ENCODE measurements around the gene DNAH3. TPM values are rescaled to one million over a fixed set of nuclear protein-coding genes. Genes with fewer than 3 reads are reported as not detected.

Gene DNAH3
- total RNA-seq, 1 experiment from 2014 or later: 0.15 TPM

DNA sequence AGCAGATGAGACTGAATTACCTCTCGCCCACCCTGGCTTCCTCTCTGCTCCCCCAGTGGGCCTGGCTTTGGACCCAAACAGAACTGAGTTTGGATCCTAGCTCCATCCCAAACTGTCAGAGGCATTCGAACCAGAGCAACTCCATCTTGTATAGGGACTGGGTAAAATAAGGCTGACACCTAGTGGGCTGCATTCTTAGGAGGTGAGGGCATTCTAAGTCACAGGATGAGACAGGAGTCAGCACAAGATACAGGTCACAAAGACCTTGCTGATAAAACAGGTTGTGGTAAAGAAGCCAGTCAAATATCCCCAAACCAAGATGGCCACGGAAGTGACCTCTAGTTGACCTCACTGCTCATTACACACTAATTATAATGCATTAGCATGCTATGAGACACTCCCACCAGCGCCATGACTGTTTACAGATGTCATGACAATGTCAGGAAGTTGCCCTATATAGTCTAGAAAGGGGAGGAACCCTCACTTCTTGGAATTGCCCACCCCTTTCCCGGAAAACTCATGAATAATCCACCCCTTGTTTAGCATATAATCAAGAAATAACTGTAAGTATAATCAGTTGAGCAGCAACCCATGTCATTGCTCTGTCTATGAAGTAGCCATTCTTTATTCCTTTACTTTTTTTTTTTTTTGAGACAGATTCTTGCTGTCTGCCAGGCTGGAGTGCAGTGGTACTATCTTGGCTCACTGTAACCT, 205.6 kb downstream of the DNAH3 start:
- Histone ChIP-seq H3K4me1 (ENCODE audit: control insufficient read depth in 1 of 2, insufficient read depth in 2 of 2, low read length in 2 of 2) (no peaks in the 10 kb centered on the region), H4K20me1 (ENCODE audit: insufficient read depth) (no peaks in the 10 kb centered on the region), H3K36me3 (ENCODE audit: control insufficient read depth in 1 of 2, insufficient read depth in 2 of 2, low read length in 2 of 2) (no peaks in the 10 kb centered on the region), H3K4me2 (ENCODE audit: low read length) (no peak overlapping the region), H3K4me3 (replicated peaks in 1 of 2; ENCODE audit: low read depth in 1 of 2, low read length in 2 of 2) (no peak overlapping the region), H3K27me3 (ENCODE audit: insufficient read depth, low read length) (no peaks in the 10 kb centered on the region), H3K9ac (ENCODE audit: low read length) (no peak overlapping the region), H3K9me3 (ENCODE audit: control insufficient read depth in 1 of 2, insufficient read depth in 1 of 2, low read depth in 1 of 2, low read length in 2 of 2) (no peaks in the 10 kb centered on the region), H2AFZ (ENCODE audit: low read depth, low read length, poor library complexity, severe bottlenecking) (no peak overlapping the region), H3K79me2 (ENCODE audit: insufficient read depth, low read length) (no peaks in the 10 kb centered on the region), H3K9me2 (ENCODE audit: insufficient read depth) (no peaks in the 10 kb centered on the region), H3K27ac (ENCODE audit: low read depth, low read length) (no peak overlapping the region)
- ChIA-PET POLR2A (no interaction called here), RAD21 (ENCODE audit: low non-redundant PET in 1 of 2, low total read pairs in 2 of 2, uncharacterized antibody in 2 of 2, unreplicated experiment in 2 of 2) (no interaction called here), CTCF (interaction anchor here (1.0 kb wide), 1 partner anchor 95 kb away, joined by 5 read pairs; no protein-coding TSS in a partner anchor)
- ATAC-seq (no peak; the same call in 1 of the 2 replicates), DNase-seq (ENCODE audit: low read depth, low spot score) (no peak)
- BruUV-seq (replicated peaks): no TSS peak
- TF ChIP-seq RAD21 (IDR thresholded peaks at IDR 0.05; ENCODE audit: low read depth) (peak; percentile 44; the same call in 1 of the 2 replicates), POLR2A (IDR thresholded peaks at IDR 0.05; ENCODE audit: borderline replicate concordance, extremely low read depth, insufficient read depth, insufficient read length) (no peak), SRF (IDR thresholded peaks at IDR 0.05; ENCODE audit: low read depth) (no peak)
- intact Hi-C loops (cut with micrococcal nuclease): no loop called here

- Histone ChIP-seq H3K4me2 (ENCODE audit: low read length) (no peak overlapping the region), H3K9me3 (ENCODE audit: control insufficient read depth in 1 of 2, insufficient read depth in 1 of 2, low read depth in 1 of 2, low read length in 2 of 2) (no peaks in the 10 kb centered on the region), H3K4me3 (replicated peaks in 1 of 2; ENCODE audit: low read depth in 1 of 2, low read length in 2 of 2) (no peak overlapping the region), H3K9me2 (ENCODE audit: insufficient read depth) (no peaks in the 10 kb centered on the region), H2AFZ (ENCODE audit: low read depth, low read length, poor library complexity, severe bottlenecking) (no peak overlapping the region), H4K20me1 (ENCODE audit: insufficient read depth) (no peaks in the 10 kb centered on the region), H3K79me2 (ENCODE audit: insufficient read depth, low read length) (no peaks in the 10 kb centered on the region), H3K9ac (ENCODE audit: low read length) (no peak overlapping the region), H3K27ac (ENCODE audit: low read depth, low read length) (no peak overlapping the region), H3K4me1 (ENCODE audit: control insufficient read depth in 1 of 2, insufficient read depth in 2 of 2, low read length in 2 of 2) (peaks cover 3 to 18% of the 10 kb centered on the region in 2 experiments; a peak in 3 of 4 replicates), H3K27me3 (ENCODE audit: insufficient read depth, low read length) (no peaks in the 10 kb centered on the region), H3K36me3 (ENCODE audit: control insufficient read depth in 1 of 2, insufficient read depth in 2 of 2, low read length in 2 of 2) (no peaks in the 10 kb centered on the region)
- BruUV-seq (replicated peaks): no TSS peak
- ATAC-seq: no peak
- no peak for DNase-seq (ENCODE audit: low read depth, low spot score)
- ChIA-PET POLR2A (no interaction called here), CTCF (no interaction called here), RAD21 (ENCODE audit: low non-redundant PET in 1 of 2, low total read pairs in 2 of 2, uncharacterized antibody in 2 of 2, unreplicated experiment in 2 of 2) (no interaction called here)
- no peak for TF ChIP-seq SRF (IDR thresholded peaks at IDR 0.05; ENCODE audit: low read depth)
- TF ChIP-seq CEBPB (IDR thresholded peaks at IDR 0.05; ENCODE audit: low read depth): no peak
- no peak for TF ChIP-seq EZH2 (IDR thresholded peaks at IDR 0.05)
- TF ChIP-seq RAD21 (IDR thresholded peaks at IDR 0.05; ENCODE audit: low read depth): no peak
- TF ChIP-seq, protein P1, sequence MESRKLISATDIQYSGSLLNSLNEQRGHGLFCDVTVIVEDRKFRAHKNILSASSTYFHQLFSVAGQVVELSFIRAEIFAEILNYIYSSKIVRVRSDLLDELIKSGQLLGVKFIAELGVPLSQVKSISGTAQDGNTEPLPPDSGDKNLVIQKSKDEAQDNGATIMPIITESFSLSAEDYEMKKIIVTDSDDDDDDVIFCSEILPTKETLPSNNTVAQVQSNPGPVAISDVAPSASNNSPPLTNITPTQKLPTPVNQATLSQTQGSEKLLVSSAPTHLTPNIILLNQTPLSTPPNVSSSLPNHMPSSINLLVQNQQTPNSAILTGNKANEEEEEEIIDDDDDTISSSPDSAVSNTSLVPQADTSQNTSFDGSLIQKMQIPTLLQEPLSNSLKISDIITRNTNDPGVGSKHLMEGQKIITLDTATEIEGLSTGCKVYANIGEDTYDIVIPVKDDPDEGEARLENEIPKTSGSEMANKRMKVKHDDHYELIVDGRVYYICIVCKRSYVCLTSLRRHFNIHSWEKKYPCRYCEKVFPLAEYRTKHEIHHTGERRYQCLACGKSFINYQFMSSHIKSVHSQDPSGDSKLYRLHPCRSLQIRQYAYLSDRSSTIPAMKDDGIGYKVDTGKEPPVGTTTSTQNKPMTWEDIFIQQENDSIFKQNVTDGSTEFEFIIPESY (IDR thresholded peaks at IDR 0.05; ENCODE audit: extremely low read depth, insufficient replicate concordance, low read length): no peak
- TF ChIP-seq SP1 (IDR thresholded peaks at IDR 0.05; ENCODE audit: low read depth): no peak
- TF ChIP-seq TCF7L2 (IDR thresholded peaks at IDR 0.05; ENCODE audit: borderline replicate concordance, extremely low read depth, insufficient read depth, insufficient read length): no peak
- intact Hi-C loops (cut with micrococcal nuclease): no loop called here
These were observed 208.4 kb downstream of the DNAH3 start for GRCh38 chr16:20942256-20942655.
